Stimulated activated memory B cell treated with anti-CD40 and anti-IgM and Interleukin-4, amounts not matched to agents 10 μg/mL and 1 μg/mL and 100 μg/mL, for 72 hours (primary cell): ENCODE results near the gene ATP2C2.
"Not testable (repeated sequence)": the region's sequence is repeated elsewhere in the genome, so short reads cannot be mapped to it uniquely, and the experiment has no call there.

Experiments
- ATAC-seq: fragments of 150-1000 bp; cut with Tn5 transposase; 2 replicates; pipeline ENCODE4 v1.10.0; 2021
- H3K27ac Mint-ChIP-seq: one replicate; pipeline ENCODE4 v1.8.0; 2022; ENCODE audit warnings: mild to moderate bottlenecking, mixed read lengths
- H3K27me3 Mint-ChIP-seq: one replicate; pipeline ENCODE4 v1.8.0; 2022; ENCODE audit warnings: mixed read lengths
- H3K36me3 Mint-ChIP-seq: one replicate; pipeline ENCODE4 v1.8.0; 2022; ENCODE audit warnings: mixed read lengths
- H3K4me1 Mint-ChIP-seq: one replicate; pipeline ENCODE4 v1.8.0; 2022; ENCODE audit warnings: mixed read lengths
- H3K4me3 Mint-ChIP-seq: one replicate; pipeline ENCODE4 v1.8.0; 2022; ENCODE audit warnings: mild to moderate bottlenecking, moderate library complexity, mixed read lengths
- H3K9me3 Mint-ChIP-seq: one replicate; pipeline ENCODE4 v1.8.0; 2022; ENCODE audit warnings: mixed read lengths

Gene ATP2C2

DNA sequence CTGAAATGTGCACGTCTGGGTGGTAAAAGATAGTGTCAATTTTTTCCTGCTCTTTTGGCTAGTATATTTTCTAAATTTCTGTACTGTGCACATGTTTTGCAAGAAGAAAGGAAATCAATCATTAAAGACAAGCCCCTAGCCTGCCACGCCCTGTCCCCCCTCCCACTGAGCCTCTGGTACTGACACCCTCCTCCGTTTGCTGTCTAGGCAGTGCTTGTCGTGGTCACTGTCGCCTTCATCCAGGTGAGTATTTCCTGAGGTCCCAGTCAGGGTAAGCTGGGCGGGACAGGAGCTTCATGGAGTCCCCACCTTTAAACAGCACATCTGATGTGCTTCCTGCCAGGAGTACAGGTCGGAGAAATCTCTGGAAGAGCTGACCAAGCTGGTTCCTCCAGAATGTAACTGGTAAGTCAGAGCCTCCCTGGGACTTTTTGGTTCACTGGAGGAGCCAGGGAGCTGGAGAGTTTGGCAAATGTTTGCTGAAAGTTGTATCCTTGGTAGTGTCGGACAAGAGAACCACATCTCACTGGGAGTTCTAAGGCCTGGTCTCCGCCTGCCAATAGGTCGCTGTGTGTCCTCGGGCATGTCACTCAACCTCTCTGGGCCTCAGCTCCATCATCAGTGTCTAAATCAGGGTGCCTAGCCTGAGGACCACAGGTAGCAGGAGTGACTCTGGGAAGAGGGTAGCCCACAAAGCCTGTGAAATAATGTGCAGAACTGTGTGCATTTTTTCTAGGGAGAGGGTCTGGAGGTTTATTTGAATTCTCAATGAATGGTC is 42.2 kb downstream of the ATP2C2 start:
- Mint-ChIP-seq H3K27ac (no peak overlapping the region), H3K27me3 (peaks cover 58% of the 10 kb centered on the region), H3K36me3 (no peaks in the 10 kb centered on the region), H3K4me3 (no peak overlapping the region), H3K4me1 (no peaks in the 10 kb centered on the region), H3K9me3 (peaks cover 4% of the 10 kb centered on the region)
- ATAC-seq = no peak

DNA sequence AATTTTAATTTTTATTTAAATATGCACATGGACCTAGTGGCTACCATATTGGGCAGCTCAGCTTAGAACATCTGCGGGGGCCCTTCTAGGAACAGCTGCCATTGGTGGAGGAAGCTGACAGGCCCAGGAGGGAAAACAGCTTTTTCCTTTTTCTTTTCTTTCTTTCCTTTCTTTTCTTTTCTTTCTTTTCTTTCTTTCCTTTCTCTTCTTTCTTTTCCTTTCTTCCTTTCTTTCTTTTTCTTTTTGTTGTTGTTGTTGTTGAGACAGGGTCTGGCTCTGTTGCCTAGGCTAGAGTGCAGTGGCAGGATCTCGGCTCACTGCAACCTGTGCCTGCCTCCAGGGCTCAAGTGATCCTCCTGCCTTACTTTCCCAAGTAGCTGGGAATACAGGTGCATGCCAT is 43.4 kb downstream of the ATP2C2 start:
- no peaks in the 10 kb centered on the region for H3K4me1 Mint-ChIP-seq
- H3K27me3 Mint-ChIP-seq = peaks cover 58% of the 10 kb centered on the region
- no peak overlapping the region for H3K4me3 Mint-ChIP-seq
- no peaks in the 10 kb centered on the region for H3K36me3 Mint-ChIP-seq
- ATAC-seq = no peak
- peaks cover 4% of the 10 kb centered on the region for H3K9me3 Mint-ChIP-seq
- H3K27ac Mint-ChIP-seq = no peak overlapping the region

DNA sequence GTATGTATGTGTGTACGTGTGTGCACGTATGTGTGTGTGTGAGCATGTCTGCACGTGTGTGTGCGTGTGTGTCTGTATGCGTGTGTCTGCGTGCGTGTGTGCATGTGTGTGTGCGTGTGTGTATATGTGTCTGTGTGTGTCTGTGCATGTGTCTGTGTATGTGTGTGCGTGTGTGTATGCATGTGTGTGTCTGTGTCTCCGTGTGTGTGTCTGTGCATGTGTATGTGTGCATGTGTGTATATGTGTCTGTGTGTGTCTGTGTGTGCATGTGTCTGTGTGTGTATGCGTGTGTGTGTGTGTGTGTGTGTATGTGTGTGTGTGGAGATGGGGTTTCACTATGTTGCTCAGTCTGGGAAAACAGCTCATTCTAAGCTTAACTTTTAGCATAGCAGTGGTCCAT is 43.9 kb downstream of the ATP2C2 start:
- ATAC-seq = no peak
- no peaks in the 10 kb centered on the region for H3K4me1 Mint-ChIP-seq

DNA sequence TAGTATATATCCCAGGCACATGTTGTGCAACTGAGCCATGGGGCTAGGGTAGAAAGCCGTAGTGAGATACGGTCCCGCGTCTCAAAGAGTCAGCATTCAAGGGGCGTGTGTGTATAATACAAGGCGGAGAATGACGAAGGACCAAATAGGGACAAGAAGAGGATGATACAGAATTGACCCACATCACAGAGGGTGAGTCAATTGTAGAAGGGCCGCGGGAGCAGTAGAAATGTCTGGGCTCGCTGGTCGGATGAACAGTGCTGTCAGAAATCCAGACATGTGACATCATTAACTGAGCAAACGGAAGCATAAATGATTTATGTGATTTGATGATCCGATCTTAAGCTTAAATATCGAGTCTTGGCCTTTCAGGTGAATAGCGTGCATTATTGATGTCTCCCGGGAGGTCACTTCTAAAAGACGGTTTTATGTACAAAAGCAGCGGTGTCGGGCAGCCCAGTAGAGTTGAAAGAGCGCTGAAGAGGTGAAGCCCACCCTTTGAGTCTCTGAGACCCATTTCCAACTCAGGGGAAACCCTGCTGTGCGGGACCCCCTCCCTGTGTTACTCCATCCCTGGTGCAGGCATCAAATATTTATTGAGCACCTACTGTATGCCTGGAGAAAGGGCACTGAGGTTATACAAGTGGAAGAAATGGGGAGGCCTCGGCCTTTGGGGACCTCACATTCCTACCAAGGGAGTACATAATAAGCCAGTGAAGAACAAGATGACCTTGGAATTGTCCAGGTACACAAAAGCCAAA is 45.1 kb downstream of the ATP2C2 start:
- H3K36me3 Mint-ChIP-seq = no peaks in the 10 kb centered on the region
- no peak overlapping the region for H3K4me3 Mint-ChIP-seq
- no peaks in the 10 kb centered on the region for H3K4me1 Mint-ChIP-seq
- H3K27me3 Mint-ChIP-seq = peaks cover 48% of the 10 kb centered on the region
- H3K27ac Mint-ChIP-seq = no peak overlapping the region
- peaks cover 4% of the 10 kb centered on the region for H3K9me3 Mint-ChIP-seq
- ATAC-seq = no peak

More for the DNA sequence above, 43.9 kb downstream of the ATP2C2 start:
- H3K27ac Mint-ChIP-seq = no peak overlapping the region
- H3K9me3 Mint-ChIP-seq = peaks cover 4% of the 10 kb centered on the region
- H3K36me3 Mint-ChIP-seq = no peaks in the 10 kb centered on the region
- H3K27me3 Mint-ChIP-seq = peaks cover 53% of the 10 kb centered on the region
- no peak overlapping the region for H3K4me3 Mint-ChIP-seq

DNA sequence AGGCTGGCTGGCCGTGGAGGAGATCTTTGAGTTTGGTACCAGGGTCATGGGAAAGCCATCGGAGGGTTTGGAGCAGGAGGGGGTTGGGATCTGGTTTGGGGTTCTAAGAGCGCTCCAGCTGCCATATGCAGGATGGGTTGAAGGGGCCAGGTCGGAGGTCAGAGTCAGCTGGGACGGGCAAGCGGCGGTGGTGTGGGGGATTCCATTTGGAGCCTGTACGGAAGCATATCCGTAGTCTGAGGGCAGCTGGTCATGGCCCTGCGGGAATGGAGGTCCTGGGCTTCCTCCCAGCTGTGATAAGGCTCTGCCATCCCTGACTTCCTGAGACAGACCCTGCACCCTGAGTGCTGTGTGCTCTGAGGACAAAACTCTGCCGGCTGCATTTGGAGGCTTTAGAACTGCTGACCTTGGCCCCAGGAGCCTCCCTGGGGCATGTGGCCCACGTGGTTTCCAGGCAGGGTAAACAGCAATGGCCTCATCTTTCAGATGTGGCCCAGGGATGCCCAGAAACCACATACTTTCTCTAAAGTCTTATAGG is 46.5 kb downstream of the ATP2C2 start:
- Mint-ChIP-seq H3K9me3 (peaks cover 4% of the 10 kb centered on the region), H3K36me3 (no peaks in the 10 kb centered on the region), H3K4me3 (no peak overlapping the region), H3K27ac (no peak overlapping the region), H3K27me3 (peaks cover 55% of the 10 kb centered on the region), H3K4me1 (no peaks in the 10 kb centered on the region)
- no peak for ATAC-seq

DNA sequence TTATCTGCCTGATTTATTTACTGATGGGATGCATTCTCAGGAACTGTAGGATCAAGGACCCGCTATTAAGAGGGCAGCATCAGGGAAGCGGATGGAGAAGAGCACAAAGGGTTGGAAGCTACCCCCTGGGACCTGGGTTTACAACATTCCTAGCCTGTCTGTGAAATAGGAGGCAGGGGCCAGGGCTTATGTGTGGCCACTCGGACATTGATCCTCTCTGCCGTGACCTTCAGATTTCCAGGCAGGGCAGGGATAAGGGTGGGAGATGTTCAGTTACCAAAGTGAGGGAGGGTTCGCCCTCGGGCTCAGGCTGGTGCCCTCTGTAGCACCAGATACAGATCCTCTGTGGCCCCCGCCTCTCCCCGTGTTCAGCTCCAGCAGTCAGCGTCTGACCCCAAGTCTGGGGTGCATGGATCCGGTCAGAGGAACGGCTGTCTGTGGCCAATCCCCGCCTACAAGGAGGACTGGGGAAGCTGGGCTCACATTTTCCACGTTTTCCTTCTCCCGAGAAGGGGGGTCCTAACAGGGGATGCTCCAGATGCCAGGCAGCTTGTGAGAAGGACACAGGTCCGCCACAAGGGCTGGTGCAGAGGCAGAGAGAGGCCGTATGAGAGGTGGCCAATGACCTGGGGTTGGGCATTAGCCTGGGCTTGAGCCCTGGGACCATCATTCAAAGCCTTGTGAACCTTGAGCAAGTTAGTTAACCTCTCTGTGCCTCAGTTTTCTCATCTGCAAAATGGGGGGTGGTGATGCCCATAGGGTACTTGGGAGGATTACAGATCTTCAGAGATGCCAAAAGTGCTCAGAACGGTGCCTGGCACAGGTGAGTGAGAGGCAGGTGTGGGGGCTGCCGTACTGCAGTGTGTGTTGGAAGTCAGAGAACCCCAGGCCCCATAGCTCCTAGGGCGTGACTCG is 48.3 kb downstream of the ATP2C2 start:
- Mint-ChIP-seq H3K27ac (no peak overlapping the region), H3K36me3 (no peaks in the 10 kb centered on the region), H3K4me3 (no peak overlapping the region), H3K27me3 (peaks cover 55% of the 10 kb centered on the region), H3K4me1 (peaks cover 10% of the 10 kb centered on the region), H3K9me3 (peaks cover 4% of the 10 kb centered on the region)
- no peak for ATAC-seq

DNA sequence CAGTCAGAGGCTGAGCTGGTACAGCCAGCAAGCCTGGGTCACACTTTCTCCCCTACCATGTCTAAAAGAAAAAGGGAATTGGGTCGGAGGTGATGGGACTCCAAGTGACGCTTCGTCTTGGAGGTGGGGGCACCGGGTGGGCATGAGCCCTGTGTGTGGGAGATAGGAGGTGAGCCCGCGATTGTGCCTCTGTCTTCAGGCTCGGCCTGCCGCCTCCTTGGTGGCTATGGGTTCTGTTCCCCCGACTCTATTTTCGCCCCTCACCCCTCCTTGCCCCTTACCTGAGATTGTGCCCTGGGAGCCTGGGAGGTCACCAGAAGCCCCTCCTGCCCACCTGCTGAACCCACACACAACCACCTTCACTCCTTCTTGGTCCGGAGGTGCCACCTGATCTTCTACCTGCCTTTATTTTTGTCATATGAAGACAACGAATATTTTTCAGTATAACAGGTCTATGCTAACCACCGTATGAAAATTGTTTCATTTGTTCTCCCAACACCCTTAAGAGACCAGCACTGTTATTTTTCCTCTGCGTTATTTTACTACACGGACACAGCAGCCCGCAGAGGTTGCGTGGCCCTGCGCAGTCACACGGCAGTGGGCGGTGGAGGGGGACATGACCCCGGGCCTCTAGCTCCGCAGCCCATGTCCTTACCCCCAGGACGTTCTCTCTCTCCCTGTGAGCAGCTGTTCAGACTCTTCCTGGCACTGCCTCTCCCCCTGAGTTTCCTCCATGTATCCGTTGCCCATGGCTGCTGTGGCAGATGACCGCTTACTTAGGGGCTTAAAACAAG is 49.9 kb downstream of the ATP2C2 start:
- no peaks in the 10 kb centered on the region for H3K9me3 Mint-ChIP-seq
- ATAC-seq = no peak
- H3K27ac Mint-ChIP-seq = no peak overlapping the region
- no peak overlapping the region for H3K4me3 Mint-ChIP-seq
- H3K4me1 Mint-ChIP-seq = peaks cover 13% of the 10 kb centered on the region
- H3K27me3 Mint-ChIP-seq = peaks cover 55% of the 10 kb centered on the region
- H3K36me3 Mint-ChIP-seq = no peaks in the 10 kb centered on the region

DNA sequence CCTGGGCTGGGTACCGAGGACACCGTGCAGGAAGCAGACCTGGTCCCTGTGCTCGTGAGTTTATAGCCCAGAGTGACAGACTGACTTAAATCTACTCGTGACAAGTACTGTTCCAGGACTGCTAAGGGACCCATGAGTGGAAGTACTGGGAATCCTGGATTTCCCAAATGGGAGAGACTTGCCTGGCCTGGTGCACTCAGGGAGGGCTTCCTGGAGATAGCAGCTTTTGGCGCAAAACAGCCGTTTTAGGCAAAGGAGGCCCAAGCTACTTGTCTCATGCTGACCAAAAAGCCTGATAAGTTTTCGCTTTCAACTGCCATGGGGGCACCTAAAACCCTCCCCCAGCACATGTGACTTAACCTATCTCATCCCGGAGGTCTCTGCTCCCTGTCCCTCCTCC is 51.4 kb downstream of the ATP2C2 start:
- peaks cover 13% of the 10 kb centered on the region for H3K4me1 Mint-ChIP-seq
- ATAC-seq = no peak
- H3K27me3 Mint-ChIP-seq = peaks cover 42% of the 10 kb centered on the region
- H3K27ac Mint-ChIP-seq = no peak overlapping the region
- H3K4me3 Mint-ChIP-seq = no peak overlapping the region
- H3K9me3 Mint-ChIP-seq = peaks cover 3% of the 10 kb centered on the region
- no peaks in the 10 kb centered on the region for H3K36me3 Mint-ChIP-seq

DNA sequence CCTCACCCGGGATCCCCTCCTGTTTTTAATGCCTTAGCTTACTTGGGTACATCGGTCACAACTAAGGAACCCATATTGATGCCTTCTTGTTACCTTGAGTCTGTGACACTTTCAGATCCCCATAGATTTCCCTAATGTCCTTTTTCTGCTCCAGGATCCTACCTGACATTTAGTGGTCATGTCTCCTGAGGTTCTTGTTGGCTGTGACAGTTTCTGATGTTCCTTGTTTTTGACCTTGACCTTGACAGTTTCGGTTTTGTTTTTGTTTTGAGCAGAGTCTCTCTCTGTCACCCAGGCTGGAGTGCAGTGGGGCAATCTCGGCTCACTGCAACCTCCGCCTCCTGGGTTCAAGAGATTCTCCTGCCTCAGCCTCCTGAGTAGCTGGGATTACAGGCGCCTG is 52.2 kb downstream of the ATP2C2 start:
- ATAC-seq, H3K4me3 Mint-ChIP-seq, H3K9me3 Mint-ChIP-seq, H3K36me3 Mint-ChIP-seq: not testable (repeated sequence)
- Mint-ChIP-seq H3K27me3 (peaks cover 39% of the 10 kb centered on the region), H3K4me1 (peaks cover 13% of the 10 kb centered on the region), H3K27ac (peak overlapping the region; percentile 33)

DNA sequence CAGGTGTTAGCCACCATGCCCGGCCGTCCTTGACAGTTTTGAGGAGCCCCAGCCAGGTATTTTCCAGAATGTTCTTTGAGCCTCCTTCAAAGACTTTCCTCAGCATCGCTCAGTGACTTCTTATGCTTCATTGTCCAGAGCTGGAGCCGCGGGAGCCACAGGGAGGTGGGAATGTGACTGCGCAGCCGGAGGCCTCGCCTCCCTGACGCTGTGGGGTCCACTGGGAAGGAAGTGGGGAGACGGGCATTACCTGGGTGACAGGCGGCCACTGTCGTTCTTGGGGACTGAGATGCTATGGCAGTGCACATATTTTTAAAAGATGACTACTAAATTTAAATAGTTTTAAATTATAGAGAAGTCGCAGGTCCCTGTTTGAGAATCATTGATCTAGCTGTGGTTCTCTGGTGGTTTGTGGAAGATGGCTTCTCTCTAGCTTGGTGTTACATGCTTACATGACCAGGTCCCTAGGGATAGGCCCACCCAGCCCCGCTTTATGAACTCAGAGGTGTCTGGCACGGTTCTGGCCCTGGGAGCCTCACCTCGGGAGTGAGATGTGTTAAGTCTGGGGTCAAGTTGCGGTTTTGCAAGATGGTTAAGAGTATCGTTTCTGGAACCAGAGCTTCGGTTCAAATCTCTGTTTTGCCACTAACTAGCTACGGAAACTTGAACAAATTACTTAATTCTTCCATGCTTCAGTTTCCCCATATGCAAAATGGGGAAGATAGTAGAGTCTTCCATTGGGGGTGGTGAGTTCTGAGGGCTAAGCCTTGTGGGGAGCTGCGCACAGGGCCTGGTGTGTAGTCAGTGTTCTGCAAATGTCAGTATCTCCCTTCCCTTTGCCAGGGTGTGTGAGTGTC is 53.0 kb downstream of the ATP2C2 start:
- no peak overlapping the region for H3K4me3 Mint-ChIP-seq
- H3K4me1 Mint-ChIP-seq = peaks cover 13% of the 10 kb centered on the region
- ATAC-seq = no peak
- H3K27ac Mint-ChIP-seq = no peak overlapping the region
- H3K9me3 Mint-ChIP-seq = peaks cover 3% of the 10 kb centered on the region
- no peaks in the 10 kb centered on the region for H3K36me3 Mint-ChIP-seq
- peaks cover 42% of the 10 kb centered on the region for H3K27me3 Mint-ChIP-seq

DNA sequence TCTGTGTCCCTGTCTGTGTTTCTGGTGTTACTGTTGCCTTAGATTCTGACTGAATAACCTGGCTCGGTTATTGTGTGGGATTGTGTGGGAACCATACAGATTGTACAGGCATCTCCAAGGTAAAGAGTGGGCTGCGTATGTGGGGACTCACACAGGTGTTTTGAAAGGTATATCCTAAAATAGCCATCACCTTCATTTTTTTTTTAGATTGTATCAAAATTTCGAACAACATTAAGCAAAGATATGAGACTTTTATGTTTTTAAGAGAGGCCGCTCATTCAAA is 53.5 kb downstream of the ATP2C2 start:
- H3K36me3 Mint-ChIP-seq = no peaks in the 10 kb centered on the region
- no peak overlapping the region for H3K4me3 Mint-ChIP-seq
- peaks cover 43% of the 10 kb centered on the region for H3K27me3 Mint-ChIP-seq
- H3K27ac Mint-ChIP-seq = no peak overlapping the region
- H3K4me1 Mint-ChIP-seq = peaks cover 13% of the 10 kb centered on the region
- ATAC-seq = no peak
- H3K9me3 Mint-ChIP-seq = peaks cover 3% of the 10 kb centered on the region

DNA sequence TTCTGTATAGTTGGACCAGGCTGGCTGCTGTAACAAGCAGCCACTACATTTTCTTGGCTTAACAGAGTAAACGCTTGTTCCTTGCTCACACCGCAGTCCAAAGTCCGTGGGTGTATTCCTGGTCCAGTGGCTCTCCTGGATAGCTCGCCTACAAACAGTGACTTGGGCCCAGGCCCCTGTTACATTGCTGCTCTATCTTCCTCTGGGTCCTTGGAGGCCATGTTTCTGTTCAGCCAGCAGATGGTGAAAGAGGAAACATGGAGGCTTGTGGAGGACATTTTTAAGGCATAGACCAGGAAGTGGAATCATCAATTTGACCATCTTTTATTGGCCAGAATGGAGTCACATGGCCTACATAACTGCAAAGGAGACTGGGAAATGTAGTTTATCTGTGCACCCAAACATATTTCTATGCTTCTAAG is 55.1 kb downstream of the ATP2C2 start:
- Mint-ChIP-seq H3K9me3 (peaks cover 3% of the 10 kb centered on the region), H3K27me3 (peaks cover 47% of the 10 kb centered on the region), H3K36me3 (no peaks in the 10 kb centered on the region), H3K27ac (no peak overlapping the region), H3K4me1 (peaks cover 13% of the 10 kb centered on the region), H3K4me3 (no peak overlapping the region)
- no peak for ATAC-seq

DNA sequence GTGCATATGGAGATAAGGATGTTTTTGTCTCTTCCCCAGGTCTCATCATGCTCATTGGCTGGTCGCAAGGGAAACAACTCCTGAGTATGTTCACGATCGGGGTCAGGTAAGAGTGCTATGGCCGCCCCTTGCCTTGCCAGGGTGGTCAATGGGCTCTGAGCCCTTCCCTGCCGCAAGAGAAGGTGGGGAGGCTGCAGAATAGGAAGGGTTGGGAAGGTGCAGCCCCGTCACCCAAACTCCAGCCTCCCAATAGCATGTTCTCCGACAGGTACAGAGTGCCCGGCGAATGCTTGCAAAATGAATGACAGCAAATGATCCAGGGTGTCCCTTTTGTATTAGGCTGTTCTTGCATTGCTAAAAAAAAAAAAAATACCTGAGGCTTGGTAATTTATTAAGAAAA is 57.4 kb downstream of the ATP2C2 start:
- ATAC-seq = no peak
- Mint-ChIP-seq H3K9me3 (peaks cover 3% of the 10 kb centered on the region), H3K36me3 (no peaks in the 10 kb centered on the region), H3K4me3 (no peak overlapping the region), H3K27me3 (peaks cover 46% of the 10 kb centered on the region), H3K27ac (no peak overlapping the region), H3K4me1 (peaks cover 8% of the 10 kb centered on the region)

DNA sequence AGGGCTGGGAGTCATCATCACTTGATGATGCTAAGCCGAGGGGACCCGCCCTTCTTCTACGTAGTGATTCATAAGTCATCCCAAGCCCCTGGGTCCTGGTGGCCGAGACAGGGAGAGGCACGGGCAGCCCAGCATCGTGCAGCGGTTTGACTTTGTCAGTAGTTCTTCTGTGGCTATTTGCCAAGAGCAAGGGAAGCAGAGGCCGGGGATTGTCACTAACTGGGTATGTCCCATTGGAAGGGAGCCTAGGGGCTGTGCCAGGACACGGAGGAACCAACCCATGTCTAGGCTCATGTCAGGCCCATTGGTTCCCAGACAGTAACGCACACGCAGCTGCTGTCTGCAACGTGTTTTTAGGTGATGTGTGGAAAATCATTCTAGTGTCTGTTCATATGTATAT is 58.5 kb downstream of the ATP2C2 start:
- peaks cover 1% of the 10 kb centered on the region for H3K4me1 Mint-ChIP-seq
- no peak for ATAC-seq
- no peaks in the 10 kb centered on the region for H3K36me3 Mint-ChIP-seq
- no peak overlapping the region for H3K4me3 Mint-ChIP-seq
- H3K27me3 Mint-ChIP-seq = peaks cover 56% of the 10 kb centered on the region
- H3K27ac Mint-ChIP-seq = no peak overlapping the region
- peaks cover 3% of the 10 kb centered on the region for H3K9me3 Mint-ChIP-seq
